ENCODE data around the gene KIF18A.

The KIF18A gene

DNA sequence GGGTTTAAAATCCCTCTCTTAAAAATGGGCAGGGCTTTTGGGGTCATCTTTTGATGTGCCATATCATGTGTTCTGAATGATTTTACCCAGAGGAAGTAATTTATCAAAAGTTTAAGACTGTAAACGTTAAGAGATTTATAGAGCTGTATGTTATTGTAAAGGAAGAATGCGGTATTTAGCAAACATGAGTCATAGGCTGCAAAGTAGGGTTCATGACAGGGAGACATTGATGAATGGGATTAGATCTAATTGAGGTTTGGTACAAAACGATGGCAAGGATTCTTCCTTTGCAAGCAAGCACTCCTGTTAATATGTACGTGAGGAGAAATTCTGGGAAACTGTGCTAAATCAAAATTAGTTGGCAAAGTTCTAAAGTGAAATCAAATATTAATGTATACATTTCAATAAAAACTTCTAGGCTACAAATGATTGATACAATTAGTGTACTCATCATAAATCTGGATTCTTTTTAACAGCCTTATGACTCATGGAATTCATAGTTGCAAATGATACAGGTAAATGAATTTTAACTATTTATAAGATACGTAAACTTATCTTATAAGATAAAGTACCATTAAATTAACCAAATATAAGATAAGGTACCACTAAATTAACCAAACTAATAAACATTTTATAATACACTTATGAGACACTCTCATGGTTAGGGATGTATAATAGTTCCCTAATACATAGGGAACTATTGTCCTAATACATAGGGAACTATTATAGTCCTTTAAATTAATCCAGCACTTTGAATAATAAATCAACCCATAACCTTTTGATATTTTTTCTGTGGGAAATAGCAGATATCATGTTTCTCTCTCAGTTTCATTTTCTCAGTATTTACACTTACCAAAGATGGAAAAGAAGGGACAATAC is 58.4 kb downstream of the KIF18A start:
- no peak for TF ChIP-seq CTCF (conservative IDR thresholded peaks at IDR 0.05; ENCODE audit: low read depth, low read length)
- no peak overlapping the region for H3K4me3 ChIP-seq (ENCODE audit: low read depth, low read length)
- DNase-seq (ENCODE audit: low read depth) = peak; percentile 22

- TF ChIP-seq CTCF (conservative IDR thresholded peaks at IDR 0.05; ENCODE audit: low read depth, low read length) = no peak
- H3K4me3 ChIP-seq (ENCODE audit: low read depth, low read length) = no peak overlapping the region
- DNase-seq (ENCODE audit: low read depth) = no peak
Observed at GRCh38 chr11:28048812-28049211, 59.1 kb downstream of the KIF18A start.

- no peak for DNase-seq (ENCODE audit: low read depth)
- TF ChIP-seq CTCF (conservative IDR thresholded peaks at IDR 0.05; ENCODE audit: low read depth, low read length) = no peak
- no peak overlapping the region for H3K4me3 ChIP-seq (ENCODE audit: low read depth, low read length)
Observed at GRCh38 chr11:28043930-28044709, 63.8 kb downstream of the KIF18A start.

DNA sequence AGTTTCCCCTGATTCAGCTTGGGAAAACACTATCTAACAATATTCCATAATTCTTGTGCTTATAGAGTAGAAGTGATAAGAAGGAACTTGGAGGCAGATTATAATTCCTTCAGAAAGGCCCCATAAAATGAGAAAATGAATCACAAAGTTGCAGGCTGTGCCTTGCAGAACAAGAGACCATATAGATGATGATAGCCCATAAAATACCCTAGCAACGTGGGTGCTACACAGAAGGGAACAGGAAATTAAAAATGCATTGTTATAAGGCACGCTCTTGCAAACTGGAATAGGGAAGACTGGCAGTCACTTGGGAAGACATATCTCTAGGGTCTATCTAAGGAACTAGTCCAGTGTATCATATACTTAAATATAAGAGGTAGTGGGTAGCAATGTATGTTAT is 67.6 kb downstream of the KIF18A start:
- H3K4me3 ChIP-seq (ENCODE audit: low read depth, low read length) = no peak overlapping the region
- TF ChIP-seq CTCF (conservative IDR thresholded peaks at IDR 0.05; ENCODE audit: low read depth, low read length) = no peak
- DNase-seq (ENCODE audit: low read depth) = no peak

GRCh38 chr11:28038775-28039174 is 69.2 kb downstream of the KIF18A start:
- no peak overlapping the region for H3K4me3 ChIP-seq (ENCODE audit: low read depth, low read length)
- no peak for DNase-seq (ENCODE audit: low read depth)
- TF ChIP-seq CTCF (conservative IDR thresholded peaks at IDR 0.05; ENCODE audit: low read depth, low read length) = no peak

- no peak for TF ChIP-seq CTCF (conservative IDR thresholded peaks at IDR 0.05; ENCODE audit: low read depth, low read length)
- no peak overlapping the region for H3K4me3 ChIP-seq (ENCODE audit: low read depth, low read length)
- no peak for DNase-seq (ENCODE audit: low read depth)
Observed at GRCh38 chr11:28026634-28027290, 81.2 kb downstream of the KIF18A start.
